Kidney glomerular epithelial cell (primary cell): ENCODE results near the gene FOXN4.

Source experiments
- DNase-seq: peaks from one replicate; lab custom pipeline; 2025; lab: John Stamatoyannopoulos, UW

The FOXN4 gene

GRCh38 chr12:109304485-109304884 is 4.6 kb downstream of the FOXN4 start:
- DNase-seq, result no peak

- DNase-seq, result no peak
These were observed 6.3 kb downstream of the FOXN4 start for GRCh38 chr12:109302770-109303169.

- DNase-seq, result no peak
These were observed 6.7 kb downstream of the FOXN4 start for GRCh38 chr12:109302358-109302757.

- no peak for DNase-seq
These were observed 7.4 kb downstream of the FOXN4 start for GRCh38 chr12:109301643-109302168.

- DNase-seq, result no peak
These were observed 9.2 kb downstream of the FOXN4 start for GRCh38 chr12:109299849-109300248.

GRCh38 chr12:109296431-109296830 is 12.7 kb downstream of the FOXN4 start:
- DNase-seq, result no peak

- no peak for DNase-seq
These were observed 13.2 kb downstream of the FOXN4 start for GRCh38 chr12:109295764-109296425.

GRCh38 chr12:109294286-109294796 is 14.7 kb downstream of the FOXN4 start:
- no peak for DNase-seq

GRCh38 chr12:109293106-109293505 is 16.0 kb downstream of the FOXN4 start:
- no peak for DNase-seq

GRCh38 chr12:109292342-109292711 is 16.8 kb downstream of the FOXN4 start:
- DNase-seq, result no peak

GRCh38 chr12:109291521-109292341 is 17.4 kb downstream of the FOXN4 start:
- DNase-seq, result no peak

GRCh38 chr12:109291117-109291516 is 18.0 kb downstream of the FOXN4 start:
- DNase-seq, result no peak

- no peak for DNase-seq
These were observed 19.0 kb downstream of the FOXN4 start for GRCh38 chr12:109290061-109290460.

GRCh38 chr12:109289551-109289950 is 19.5 kb downstream of the FOXN4 start:
- DNase-seq, result no peak

GRCh38 chr12:109289004-109289403 is 20.1 kb downstream of the FOXN4 start:
- no peak for DNase-seq

- DNase-seq, result no peak
These were observed 20.5 kb downstream of the FOXN4 start for GRCh38 chr12:109288571-109288970.

GRCh38 chr12:109287811-109288469 is 21.1 kb downstream of the FOXN4 start:
- DNase-seq, result no peak

GRCh38 chr12:109287181-109287580 is 21.9 kb downstream of the FOXN4 start:
- no peak for DNase-seq

- no peak for DNase-seq
These were observed 22.4 kb downstream of the FOXN4 start for GRCh38 chr12:109286652-109287051.

GRCh38 chr12:109286252-109286651 is 22.8 kb downstream of the FOXN4 start:
- DNase-seq, result no peak

GRCh38 chr12:109284392-109284791 is 24.7 kb downstream of the FOXN4 start:
- no peak for DNase-seq

- DNase-seq, result no peak
These were observed 27.6 kb downstream of the FOXN4 start for GRCh38 chr12:109281452-109281851.

GRCh38 chr12:109279525-109279924 is 29.6 kb downstream of the FOXN4 start:
- no peak for DNase-seq
